ENCODE results near the gene EYA2.

DNA sequence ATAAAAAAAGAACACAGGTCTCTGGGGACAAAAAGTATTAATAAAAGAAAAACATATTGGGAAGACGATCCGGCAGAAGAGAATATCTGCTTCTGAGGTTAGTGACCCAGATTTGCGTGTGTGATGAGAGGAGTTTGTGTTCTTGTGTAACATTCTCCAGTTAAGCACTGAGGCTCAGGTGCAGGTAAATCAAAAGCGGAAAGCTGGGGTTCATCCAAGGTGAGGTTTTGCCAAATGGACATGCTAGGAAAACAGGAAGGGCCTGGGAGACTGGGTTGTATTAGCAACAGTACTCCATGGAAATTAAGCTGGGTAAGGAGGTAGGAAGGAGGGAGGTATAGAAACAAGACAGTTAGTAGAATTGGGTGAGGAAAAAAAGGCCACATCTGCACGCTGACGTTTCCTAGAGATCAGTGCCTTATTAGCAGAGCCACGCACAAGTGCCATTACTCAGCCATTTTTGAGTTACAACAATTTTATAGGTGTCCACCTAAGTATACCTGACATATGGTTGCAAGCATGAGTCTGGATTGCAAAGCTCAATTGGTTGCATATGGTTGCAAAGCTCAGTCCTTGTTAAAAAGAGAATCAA, 322.3 kb downstream of the EYA2 start:
- TF ChIP-seq SUZ12 (IDR thresholded peaks at IDR 0.05; ENCODE audit: extremely low read depth, insufficient read depth, insufficient read length) (no peak), YY1 (IDR thresholded peaks at IDR 0.05; ENCODE audit: insufficient read depth, insufficient read length) (no peak), ZNF274 (IDR thresholded peaks at IDR 0.05; ENCODE audit: low read depth, low read length) (no peak)
